Aorta (tissue), 5 donors: ENCODE measurements around the gene BMP8B. TPM values are rescaled to one million over a fixed set of nuclear protein-coding genes. Genes with fewer than 3 reads are reported as not detected.
"Not testable (repeated sequence)": the region's sequence is repeated elsewhere in the genome, so short reads cannot be mapped to it uniquely, and the experiment has no call there.

Source experiments
- ATAC-seq: fragments of 200-7000 bp; cut with Tn5 transposase; one replicate; pipeline ENCODE4 v1.9.1; 2022; ENCODE audit warnings: moderate library complexity; ENCODE audit not compliant: low FRiP score
- DNase-seq, 2 donors: peaks; one replicate each; pipeline ENCODE4 v3.0.0-alpha.2; 2020
- H3K27ac ChIP-seq, 2 donors: one replicate each; pipeline ENCODE4 v1.5.1; 2013; ENCODE audit warnings: low read length in 2 of 2, mild to moderate bottlenecking in 2 of 2, moderate library complexity in 2 of 2, control low read depth in 1 of 2, inconsistent platforms in 1 of 2, low read depth in 1 of 2
- H3K27me3 ChIP-seq, 2 donors: one replicate each; pipeline ENCODE4 v1.6.1; 2013; ENCODE audit warnings: control low read depth in 1 of 2, low read length in 1 of 2, mild to moderate bottlenecking in 1 of 2, moderate library complexity in 1 of 2; ENCODE audit not compliant: insufficient read depth in 2 of 2, control insufficient read depth in 1 of 2
- H3K36me3 ChIP-seq, 2 donors: one replicate each; pipeline ENCODE4 v1.6.1; 2013; ENCODE audit warnings: control low read depth in 1 of 2, low read length in 1 of 2, mild to moderate bottlenecking in 1 of 2; ENCODE audit not compliant: insufficient read depth in 2 of 2, control insufficient read depth in 1 of 2
- H3K4me1 ChIP-seq, 2 donors: one replicate each; pipeline ENCODE4 v1.6.1; 2013; ENCODE audit warnings: low read length in 2 of 2, control low read depth in 1 of 2, mild to moderate bottlenecking in 1 of 2, moderate library complexity in 1 of 2; ENCODE audit not compliant: insufficient read depth in 2 of 2, control insufficient read depth in 1 of 2
- H3K4me3 ChIP-seq, 2 donors: one replicate each; pipeline ENCODE4 v1.5.1; 2013; ENCODE audit warnings: low read length in 2 of 2, control low read depth in 1 of 2, mild to moderate bottlenecking in 1 of 2
- H3K9me3 ChIP-seq: one replicate; pipeline ENCODE4 v1.6.1; 2013; ENCODE audit warnings: mild to moderate bottlenecking, low read length; ENCODE audit not compliant: control insufficient read depth
- WGBS, 2 donors: extraction: QIAGEN DNeasy Blood & Tissue Kit; methylation state at CpG; one replicate each; pipeline ENCODE4 v1.1.7; 2013; 5-methylcytosine and 5-hydroxymethylcytosine counted together
- intact Hi-C, 2 donors: fragments of 100-400 bp; cut with DNase I; formaldehyde crosslinking; loops; one replicate each; pipeline versions ENCODE4 v1.14.2 to v1.15.0; 2022
- polyA plus RNA-seq, 2 donors: library from polyadenylated mRNA; stranded (reverse); fragments of 200-250 nt; gene quantifications; one replicate each; pipeline ENCODE4 v1.2.3, GENCODE V29; 2013
- total RNA-seq, 2 donors: library from RNA; stranded (reverse); fragmentation: NEBNext Ultra II Directional; extraction: Animal tissue kit (Norgen Biotek cat#: 25700); gene quantifications; one replicate each; pipeline ENCODE4 v1.2.1, GENCODE V29; 2021
- donor health status: healthy with polysubstance abuse.
- donor health status: Bipolar disorder and iron deficiency.
- donor health status: DM: no; HTN: no; CAD: no.
- donor health status: DM: no; HTN: no; CAD: no.
- donor health status: DM: yes; HTN: yes; CAD: no.

The BMP8B gene
- total and polyA plus RNA-seq, 4 donors: 0.03 to 1.4 (median 0.91) TPM

DNA sequence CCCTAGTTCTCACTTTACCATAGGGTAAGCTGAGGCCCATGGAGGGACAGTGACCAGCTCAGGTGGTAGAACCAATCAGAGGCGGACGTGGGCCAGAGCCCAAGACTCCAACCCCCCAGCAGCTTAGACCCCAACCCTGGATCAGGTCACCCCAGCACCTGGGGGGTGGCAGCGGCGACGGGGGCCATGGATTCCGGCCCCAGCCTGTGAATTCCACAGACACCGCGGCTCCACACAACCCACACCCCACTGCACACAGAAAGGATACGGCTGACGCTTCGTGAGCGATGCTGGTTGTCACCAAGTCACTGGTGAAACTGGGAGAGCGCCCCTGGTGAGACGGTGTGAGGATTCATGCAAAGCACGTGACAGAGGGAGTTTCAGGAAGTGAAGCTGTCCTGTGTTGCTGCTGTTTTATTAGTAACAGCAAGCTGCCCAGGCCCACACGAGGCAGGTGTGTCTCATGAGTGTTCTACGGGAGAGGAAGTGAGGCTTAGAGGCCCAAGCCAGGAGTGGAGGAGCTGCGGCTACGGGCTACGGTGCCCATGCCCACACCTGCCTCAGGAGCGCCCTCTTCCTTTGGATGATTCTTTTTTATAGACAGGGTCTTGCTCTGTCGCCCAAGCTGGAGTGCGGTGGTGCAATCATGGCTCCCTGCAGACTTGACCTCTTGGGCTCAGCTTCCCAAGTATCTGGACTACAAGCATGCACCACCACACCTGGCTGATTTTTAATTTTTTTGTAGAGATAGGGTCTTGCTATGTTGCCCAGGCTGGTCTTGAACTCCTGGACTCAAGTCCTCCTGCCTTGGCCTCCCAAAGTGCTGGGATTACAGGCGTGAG is 28.6 kb upstream of the BMP8B start:
- not testable (repeated sequence) for H3K36me3 ChIP-seq, H3K4me1 ChIP-seq, H3K27ac ChIP-seq, H3K27me3 ChIP-seq, H3K9me3 ChIP-seq, ATAC-seq, H3K4me3 ChIP-seq
- peak in 1 of 2 donors; percentile 66 for DNase-seq
- intact Hi-C loops: loop anchor here (2.0 to 5.0 kb wide), 2 partner anchors 85 to 215 kb away; partner anchors contain the start of gene MYCL (in 2 of the 2)
- WGBS, 2 donors: 69 to 72% methylated on average over 18 of the region's 24 CpGs

DNA sequence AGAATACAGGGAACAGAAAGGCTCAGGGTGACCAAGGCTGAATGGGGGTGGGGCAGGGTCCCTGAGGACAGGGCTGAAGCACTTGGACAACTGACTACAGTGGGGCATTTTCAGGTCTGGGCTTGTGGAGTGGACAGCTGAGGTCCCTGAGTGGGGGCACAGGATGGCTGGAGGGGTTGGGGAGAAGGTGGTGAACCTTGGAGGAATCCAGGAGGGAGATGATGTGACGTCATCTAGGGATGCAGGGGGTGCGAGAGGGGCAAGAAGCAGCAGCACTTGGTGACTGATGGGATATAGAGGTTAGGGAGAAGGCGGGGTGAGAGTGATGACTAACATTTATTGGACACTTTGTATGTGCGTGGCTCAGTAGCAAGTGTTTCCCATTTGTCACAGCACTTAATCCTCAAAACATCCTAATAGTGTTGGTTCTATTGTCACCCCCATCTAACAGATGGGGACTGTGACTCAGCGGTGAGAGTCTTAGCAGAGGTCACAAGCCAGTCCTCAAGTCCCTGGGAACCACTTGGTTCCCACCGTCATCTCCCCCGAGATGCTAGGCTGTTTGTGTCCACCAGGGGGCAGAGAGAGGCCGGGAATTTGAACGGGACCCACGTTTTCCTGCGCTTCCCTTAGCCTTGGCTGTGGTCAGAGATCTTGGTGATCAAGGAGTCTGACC is 27.9 kb upstream of the BMP8B start:
- Histone ChIP-seq H3K27me3 (no peaks in the 10 kb centered on the region), H3K4me3 (no peak overlapping the region), H3K9me3 (no peaks in the 10 kb centered on the region), H3K4me1 (no peaks in the 10 kb centered on the region), H3K27ac (no peak overlapping the region), H3K36me3 (no peaks in the 10 kb centered on the region)
- WGBS, 2 donors: 15 to 16% methylated on average over 11 of the region's 11 CpGs
- ATAC-seq (peak; percentile 89), DNase-seq (peak in 1 of 2 donors; percentile 89)
- intact Hi-C loops: loop anchor here (1.0 to 5.0 kb wide), 3 partner anchors 86 to 216 kb away; partner anchors contain the start of gene MYCL (in 2 of the 2)

DNA sequence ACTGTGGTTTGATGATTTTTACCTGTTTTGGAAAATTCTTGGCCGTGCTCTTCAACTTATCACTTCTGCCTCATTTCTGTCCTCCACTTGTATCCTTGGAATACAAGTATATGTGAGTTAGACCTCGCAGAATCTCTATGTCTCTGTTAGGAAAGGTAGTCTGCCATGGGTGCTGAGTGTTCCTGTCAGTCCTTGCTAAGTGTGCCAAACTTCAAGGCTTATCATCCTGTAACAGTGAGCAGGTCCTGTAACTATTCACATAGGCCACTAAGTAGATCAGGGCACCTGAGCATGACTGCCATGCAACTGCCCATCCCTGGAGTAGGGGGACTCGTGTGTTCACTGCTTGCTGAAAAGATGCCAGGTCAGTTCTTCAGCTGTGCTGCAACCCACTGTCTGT is 24.2 kb upstream of the BMP8B start:
- no peak overlapping the region for H3K27ac ChIP-seq
- H3K4me3 ChIP-seq: no peak overlapping the region
- H3K27me3 ChIP-seq: no peaks in the 10 kb centered on the region
- no peaks in the 10 kb centered on the region for H3K4me1 ChIP-seq
- 78 to 89% methylated on average over 3 of the region's 3 CpGs for WGBS, 2 donors
- no peak for ATAC-seq
- intact Hi-C loops: no loop called here
- no peak for DNase-seq
- no peaks in the 10 kb centered on the region for H3K36me3 ChIP-seq
- no peaks in the 10 kb centered on the region for H3K9me3 ChIP-seq

DNA sequence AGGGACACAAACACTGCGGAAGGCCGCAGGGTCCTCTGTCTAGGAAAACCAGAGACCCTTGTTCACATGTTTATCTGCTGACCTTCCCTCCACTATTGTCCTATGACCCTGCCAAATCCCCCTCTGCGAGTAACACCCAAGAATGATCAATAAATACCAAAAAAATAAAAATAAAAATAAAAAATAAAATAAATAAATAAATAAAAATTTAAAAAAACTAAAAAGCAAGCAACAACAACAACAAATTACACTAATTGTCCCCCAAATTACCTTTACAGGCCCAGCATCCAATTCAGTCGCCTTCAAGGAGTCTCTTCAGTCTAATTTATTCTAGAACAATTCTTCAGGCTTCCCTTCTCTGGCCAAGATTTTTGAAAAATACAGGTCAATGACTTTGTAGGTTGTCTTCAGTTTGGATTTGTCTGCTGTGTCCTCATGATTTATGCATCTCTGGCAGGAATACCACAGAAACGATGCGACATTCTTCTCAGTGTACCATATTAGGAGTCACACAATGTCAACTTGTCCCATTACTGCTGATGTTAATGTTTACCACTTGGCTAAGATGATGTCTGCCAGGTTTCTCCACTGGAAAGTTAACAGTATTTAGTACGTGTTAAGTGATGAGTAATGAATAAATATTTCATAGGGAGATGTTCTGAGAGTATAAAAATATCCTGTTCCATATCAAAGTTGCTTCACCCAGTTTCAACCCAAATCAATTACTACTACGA is 20.3 kb upstream of the BMP8B start:
- Histone ChIP-seq H3K27me3 (no peaks in the 10 kb centered on the region), H3K9me3 (no peaks in the 10 kb centered on the region), H3K4me3 (no peak overlapping the region), H3K36me3 (no peaks in the 10 kb centered on the region), H3K27ac (no peak overlapping the region), H3K4me1 (no peaks in the 10 kb centered on the region)
- DNase-seq: no peak
- intact Hi-C loops: no loop called here
- no peak for ATAC-seq
- 70 to 82% methylated on average over 6 of the region's 8 CpGs for WGBS, 2 donors

DNA sequence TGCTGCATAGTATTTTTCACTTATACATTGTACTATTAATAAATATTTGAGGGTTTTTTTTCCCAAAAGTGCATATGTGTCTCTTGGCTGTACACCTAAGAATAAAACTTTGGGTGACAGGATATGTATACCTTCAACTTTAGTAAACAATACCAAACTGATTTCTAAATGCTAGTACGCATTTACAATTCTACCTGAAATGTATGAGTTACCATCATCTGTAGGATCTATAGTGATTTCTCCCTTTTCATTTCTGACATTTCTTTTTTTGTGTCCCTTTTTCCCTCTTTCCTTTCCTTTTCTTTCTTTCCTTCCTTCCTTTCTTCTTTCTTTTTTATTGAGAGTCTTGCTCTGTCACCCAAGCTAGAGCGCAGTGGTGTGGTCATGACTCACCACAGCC is 16.7 kb upstream of the BMP8B start:
- Histone ChIP-seq H3K9me3 (no peaks in the 10 kb centered on the region), H3K27me3 (no peaks in the 10 kb centered on the region), H3K4me3 (no peak overlapping the region), H3K4me1 (no peaks in the 10 kb centered on the region), H3K36me3 (no peaks in the 10 kb centered on the region), H3K27ac (no peak overlapping the region)
- 93 to 96% methylated on average over 2 of the region's 2 CpGs for WGBS, 2 donors
- no peak for ATAC-seq
- no peak for DNase-seq
- intact Hi-C loops: no loop called here

DNA sequence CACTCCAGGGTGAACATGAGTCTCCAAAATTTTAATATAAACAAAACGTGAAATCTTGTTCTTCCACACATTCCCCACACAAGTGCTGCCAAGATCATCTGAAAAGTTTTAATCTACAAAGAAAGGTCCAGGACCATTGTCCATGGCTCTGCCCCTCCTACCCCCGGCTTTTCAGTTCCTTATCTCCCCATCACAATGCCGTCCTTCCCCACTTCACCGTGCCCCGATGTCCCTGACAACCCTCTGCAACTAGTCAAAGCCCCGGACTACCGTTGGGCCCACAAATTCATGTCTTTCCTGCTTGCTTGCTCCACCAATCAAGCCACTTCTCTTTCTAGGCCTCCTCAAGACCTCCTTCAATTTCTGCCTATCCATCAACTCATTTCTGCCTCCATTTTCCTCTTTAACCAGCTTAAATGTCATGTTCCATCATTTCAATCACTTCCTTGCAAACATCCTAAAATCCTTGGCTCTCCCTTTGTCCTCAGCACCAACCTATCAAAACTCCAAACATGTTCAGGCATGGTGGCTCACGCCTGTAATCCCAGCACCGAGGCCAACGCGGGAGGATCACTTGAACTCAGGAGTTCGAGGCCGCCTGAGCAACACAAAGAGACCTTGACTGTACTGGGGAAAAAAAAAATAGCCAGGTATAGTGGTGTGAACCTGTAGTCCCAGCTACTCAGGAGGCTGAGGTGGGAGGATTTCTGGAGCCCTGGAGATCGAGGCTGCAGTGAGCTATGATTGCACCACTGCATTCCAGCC is 14.0 kb upstream of the BMP8B start:
- DNase-seq (peak in 1 of 2 donors; percentile 50), ATAC-seq (no peak)
- H3K27ac ChIP-seq: no peak overlapping the region
- H3K36me3 ChIP-seq: no peaks in the 10 kb centered on the region
- intact Hi-C loops: no loop called here
- H3K4me1 ChIP-seq: no peaks in the 10 kb centered on the region
- 87 to 89% methylated on average over 14 of the region's 14 CpGs for WGBS, 2 donors
- H3K4me3 ChIP-seq: no peak overlapping the region
- H3K9me3 ChIP-seq: no peaks in the 10 kb centered on the region
- no peaks in the 10 kb centered on the region for H3K27me3 ChIP-seq

DNA sequence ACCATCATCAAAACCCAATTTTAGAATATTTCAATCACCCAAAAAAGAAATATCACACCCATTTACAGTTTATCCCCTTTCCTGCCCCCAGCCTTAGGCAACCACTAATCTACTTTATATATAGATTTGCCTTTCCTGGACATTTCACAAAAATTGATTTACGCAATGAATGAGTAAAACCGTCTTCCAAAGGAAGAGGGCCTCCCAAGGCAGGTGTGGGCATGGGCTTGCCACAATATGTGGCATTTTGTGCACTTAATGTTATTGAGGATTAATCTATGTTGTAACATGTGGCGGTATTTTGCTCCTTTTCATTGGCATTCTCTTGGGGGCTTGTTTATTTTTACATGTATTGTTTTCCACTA is 11.8 kb upstream of the BMP8B start:
- H3K4me1 ChIP-seq: no peaks in the 10 kb centered on the region
- peak in 1 of 2 donors; percentile 32 for DNase-seq
- H3K27ac ChIP-seq: no peak overlapping the region
- H3K9me3 ChIP-seq: no peaks in the 10 kb centered on the region
- H3K4me3 ChIP-seq: no peak overlapping the region
- no peak for ATAC-seq
- H3K27me3 ChIP-seq: no peaks in the 10 kb centered on the region
- no peaks in the 10 kb centered on the region for H3K36me3 ChIP-seq
- intact Hi-C loops: no loop called here
- WGBS, 2 donors: 86% methylated on average over 3 of the region's 3 CpGs

DNA sequence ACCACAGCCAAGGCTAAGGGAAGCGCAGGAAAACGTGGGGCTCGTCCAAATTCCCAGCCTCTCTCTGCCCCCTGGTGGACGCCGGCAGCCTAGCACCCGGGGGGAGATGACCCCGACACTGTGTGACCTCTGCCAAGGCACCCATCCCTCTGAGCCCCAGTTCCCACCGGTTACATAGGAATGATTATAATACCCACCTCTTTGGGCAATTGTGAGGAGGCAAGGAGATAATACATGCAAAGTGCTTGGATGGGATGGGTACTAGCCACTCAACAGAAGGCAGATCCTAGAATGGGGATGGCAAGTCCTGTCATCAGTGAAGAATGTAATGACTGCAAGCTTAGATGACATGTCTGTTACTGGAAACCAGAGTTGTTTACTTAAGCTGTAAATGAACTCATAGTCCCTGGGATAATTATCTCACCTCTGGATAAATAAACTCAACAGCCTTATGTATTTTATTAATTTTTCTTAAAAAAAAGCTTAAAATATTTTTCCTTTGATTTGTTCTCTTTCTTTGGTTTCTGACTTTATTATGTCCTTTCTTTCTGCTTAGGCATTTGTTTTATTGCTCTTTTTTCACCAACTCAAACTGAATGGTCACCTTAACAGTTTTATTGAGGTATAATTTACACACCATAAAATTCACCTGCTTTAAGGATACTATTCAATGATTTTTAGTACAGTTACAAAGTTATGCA is 11.3 kb upstream of the BMP8B start:
- ATAC-seq (peak; percentile 67), DNase-seq (peak; percentile 70 to 88)
- WGBS, 2 donors: 3 to 4% methylated on average over 8 of the region's 8 CpGs
- Histone ChIP-seq H3K27ac (no peak overlapping the region), H3K4me1 (no peaks in the 10 kb centered on the region), H3K36me3 (no peaks in the 10 kb centered on the region), H3K27me3 (no peaks in the 10 kb centered on the region), H3K9me3 (no peaks in the 10 kb centered on the region), H3K4me3 (no peak overlapping the region)
- intact Hi-C loops: no loop called here
